IPS DF 4.7 (cell line): Measurements from ENCODE around the gene STK32C.
"Not testable (repeated sequence)": the region's sequence is repeated elsewhere in the genome, so short reads cannot be mapped to it uniquely, and the experiment has no call there.

ENCODE experiments used
- DNase-seq: peaks from one replicate; pipeline ENCODE4 v3.0.0-alpha.2; 2013; ENCODE audit warnings: low spot score; ENCODE audit errors: extremely low read depth

Gene STK32C

DNA sequence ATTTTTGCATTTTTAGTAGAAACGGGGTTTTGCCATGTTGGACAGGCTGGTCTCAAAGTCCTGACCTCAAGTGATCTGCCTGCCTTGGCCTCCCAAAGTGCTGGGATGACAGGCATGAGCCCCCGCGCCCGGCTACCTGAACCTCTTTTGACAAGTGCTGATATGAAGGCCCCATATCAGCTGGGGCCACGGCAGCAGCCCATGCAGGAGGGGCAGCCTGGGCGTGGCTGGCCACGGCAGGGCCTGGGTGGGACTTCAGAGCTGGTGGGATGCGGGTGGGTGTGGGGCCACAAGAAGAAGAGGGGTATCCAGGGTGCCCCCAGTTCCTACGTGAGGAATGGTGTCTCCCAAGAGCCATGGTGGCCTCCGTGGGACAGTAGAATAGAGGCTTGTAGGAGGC lies 31.1 kb upstream of the STK32C start:
- no peak for DNase-seq

- not testable (repeated sequence) for DNase-seq
These were observed 30.1 kb upstream of the STK32C start for GRCh38 chr10:132337854-132338253.

DNA sequence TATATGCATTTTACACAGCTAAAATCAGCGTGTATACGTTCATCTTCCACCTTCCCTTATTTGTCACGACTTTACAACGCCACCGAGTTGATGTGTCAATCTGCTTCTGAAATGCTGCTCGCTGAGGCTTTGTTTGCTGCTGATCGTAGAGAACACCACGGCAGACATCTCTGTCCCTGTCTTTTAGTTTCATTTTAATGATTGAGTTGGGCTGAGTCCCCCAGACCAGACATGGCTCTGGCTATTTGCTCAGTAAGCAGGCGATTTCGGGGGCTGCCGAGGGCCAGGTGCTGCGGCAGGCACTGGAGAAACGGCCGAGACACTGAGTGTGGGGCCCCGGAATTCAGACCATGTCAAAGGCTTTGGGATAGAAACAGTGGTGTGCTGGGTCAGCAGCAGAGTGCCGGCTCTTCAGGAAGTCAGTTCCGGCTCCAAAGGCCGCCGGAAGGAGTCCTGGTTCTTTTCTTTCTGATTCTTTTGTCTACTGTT lies 29.2 kb upstream of the STK32C start:
- DNase-seq: no peak

GRCh38 chr10:132336064-132336746 lies 28.5 kb upstream of the STK32C start:
- DNase-seq: no peak

DNA sequence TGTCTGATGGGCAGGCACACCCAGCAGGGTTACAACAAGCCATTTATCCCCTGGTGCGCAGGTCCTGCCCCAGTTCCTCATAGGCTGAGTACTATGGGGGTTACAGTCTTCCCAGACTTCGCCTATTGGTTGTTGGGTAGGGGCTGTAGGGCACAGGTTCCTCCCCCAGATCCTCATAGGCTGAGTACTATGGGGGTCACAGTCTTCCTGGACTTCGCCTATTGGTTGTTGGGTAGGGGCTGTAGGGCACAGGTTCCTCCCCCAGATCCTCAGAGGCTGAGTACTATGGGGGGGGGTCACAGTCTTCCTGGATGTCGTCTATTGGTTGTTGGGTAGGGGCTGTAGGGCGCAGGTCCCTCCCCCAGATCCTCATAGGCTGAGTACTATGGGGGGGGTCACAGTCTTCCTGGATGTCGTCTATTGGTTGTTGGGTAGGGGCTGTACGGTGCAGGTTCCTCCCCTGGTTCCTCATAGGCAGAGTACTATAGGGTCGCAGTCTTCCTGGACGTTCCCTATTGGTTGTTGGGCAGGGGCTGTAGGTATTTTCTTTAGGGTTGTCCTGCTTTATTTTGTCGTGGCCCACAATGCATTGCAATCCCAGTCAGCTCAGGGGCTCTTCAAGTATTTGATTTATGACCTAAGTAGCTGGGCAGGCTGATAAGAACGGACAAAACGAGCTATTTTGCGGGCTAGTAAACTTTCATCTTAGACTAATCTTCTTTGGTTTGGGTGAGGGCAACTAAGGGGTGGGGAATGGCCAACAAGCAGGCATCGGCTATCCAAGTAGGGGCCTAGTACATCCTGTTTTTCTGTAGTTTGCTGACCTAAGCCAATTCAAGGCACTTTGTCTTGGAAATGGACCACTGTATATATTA lies 27.7 kb upstream of the STK32C start:
- no peak for DNase-seq

- no peak for DNase-seq
These were observed 27.0 kb upstream of the STK32C start for GRCh38 chr10:132334631-132335188.

GRCh38 chr10:132333386-132333785 lies 25.6 kb upstream of the STK32C start:
- DNase-seq: no peak

GRCh38 chr10:132332433-132332754 lies 24.6 kb upstream of the STK32C start:
- DNase-seq: no peak

DNA sequence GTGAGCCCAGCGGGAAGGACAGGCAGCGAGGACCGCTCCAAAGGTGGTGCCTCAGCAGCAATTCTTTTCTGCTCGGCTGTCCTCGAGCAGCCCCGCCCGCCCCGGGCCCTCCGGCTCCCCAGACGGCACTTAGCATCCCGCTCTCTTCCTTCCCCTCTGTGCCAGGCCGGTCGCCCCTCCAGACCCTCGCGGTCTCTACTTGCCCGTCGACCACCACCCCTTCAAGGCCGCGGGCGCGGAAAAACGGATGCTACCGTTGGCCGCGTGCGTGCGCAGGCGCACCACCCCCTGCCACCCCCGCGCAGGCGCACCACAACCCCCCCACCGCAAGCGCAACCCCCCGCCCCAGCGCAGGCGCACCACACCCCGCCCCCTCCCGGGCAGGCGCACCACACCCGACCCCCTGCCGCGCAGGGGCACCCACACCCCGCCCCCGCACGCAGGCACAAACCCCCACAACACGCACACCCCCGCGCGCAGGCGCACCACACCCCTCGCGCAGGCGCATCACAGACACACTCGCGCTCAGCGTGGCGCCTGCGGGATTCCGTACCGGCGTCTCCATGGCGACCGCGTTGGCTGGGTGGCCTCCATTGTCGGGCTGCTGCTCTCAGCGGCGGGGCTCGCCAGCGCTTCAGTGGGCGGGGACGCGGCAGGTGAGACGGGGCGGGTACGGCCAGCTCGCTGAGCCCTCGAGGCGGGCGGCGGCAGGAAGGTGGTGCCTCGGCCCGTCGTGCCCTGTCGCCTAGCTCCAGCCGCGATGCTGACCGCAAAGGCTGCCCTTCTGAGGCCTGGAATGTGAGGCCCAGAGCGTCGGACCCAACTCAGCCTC lies 24.1 kb upstream of the STK32C start, which contains the start of gene LRRC27:
Gene LRRC27, plus strand, starts transcription at position 593 of the 832 bp plus-strand sequence. CDS start 1,332 bp downstream, outside the sequence.
- no peak for DNase-seq

DNA sequence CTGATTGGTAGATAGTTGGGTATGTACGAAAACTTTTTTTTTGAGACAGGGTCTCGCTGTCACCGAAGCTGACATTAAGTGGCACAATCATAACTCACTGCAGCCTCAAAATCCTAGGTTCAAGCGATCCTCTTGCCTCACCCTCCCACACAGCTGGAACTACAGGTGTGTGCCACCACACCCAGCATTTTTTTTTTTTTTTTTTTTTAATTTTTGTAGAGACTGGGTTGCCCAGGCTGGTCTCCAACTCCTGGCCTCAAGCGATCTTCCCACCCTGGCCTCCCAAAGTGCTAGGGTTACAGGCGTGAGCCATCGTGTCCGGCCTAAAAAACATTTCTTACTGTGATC lies 22.7 kb upstream of the STK32C start:
- no peak for DNase-seq

GRCh38 chr10:132329565-132330485 lies 22.1 kb upstream of the STK32C start:
- DNase-seq: no peak

DNA sequence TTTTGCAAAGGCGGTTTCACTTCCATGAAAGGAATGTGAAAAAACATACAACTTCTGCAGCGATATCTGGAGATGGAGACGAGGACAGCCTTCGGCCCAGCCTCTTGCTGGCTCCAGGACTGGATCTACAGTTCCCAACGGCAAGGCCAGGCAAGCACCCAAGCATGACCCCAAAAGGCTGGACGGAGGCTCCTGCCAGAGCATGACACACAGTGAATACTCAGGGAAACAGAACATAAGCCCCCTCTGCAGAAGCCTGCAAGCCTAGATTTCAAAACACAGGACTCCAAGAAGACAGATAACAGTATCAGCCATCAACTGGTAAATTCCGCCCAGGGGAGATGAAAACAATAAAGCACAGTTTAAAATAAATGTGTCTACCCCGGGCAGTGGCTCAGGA lies 21.0 kb upstream of the STK32C start:
- DNase-seq: no peak

DNA sequence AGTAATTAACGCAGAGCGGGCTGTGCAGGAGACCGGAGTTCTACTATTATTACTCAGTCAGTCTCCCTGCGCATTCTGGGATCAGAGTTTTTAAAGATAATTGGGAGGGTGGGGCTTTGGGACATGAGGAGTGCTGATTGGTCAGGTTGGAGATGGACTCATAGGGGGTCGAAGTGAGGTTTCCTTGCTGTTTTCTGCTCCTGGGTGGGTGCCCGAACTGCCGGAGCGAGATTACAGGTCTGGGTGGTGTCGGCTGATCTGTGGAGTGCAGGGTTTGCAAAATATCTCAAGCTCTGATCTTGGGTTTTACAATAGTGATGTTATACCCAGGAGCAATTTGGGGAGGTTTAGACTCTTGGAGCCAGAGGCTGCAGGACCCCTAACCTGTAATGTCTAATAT lies 20.4 kb upstream of the STK32C start:
- DNase-seq: no peak

DNA sequence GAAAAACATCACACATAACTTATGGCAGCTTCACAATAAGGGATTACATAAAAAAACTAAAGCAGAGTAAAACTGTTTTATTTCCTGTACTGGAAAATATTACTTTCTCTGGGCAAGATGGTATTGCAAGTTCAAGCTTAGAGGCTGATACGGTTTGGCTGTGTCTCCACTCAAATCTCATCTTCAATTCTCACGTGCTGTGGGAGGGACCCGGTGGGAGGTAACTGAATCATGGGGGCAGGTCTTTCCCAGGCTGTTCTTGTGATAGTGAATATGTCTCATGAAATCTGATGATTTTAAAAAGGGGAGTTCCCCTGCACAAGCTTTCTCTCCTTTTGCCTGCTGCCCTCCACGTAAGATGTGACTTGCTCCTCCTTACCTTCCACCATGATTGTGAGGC lies 19.2 kb upstream of the STK32C start:
- DNase-seq: no peak

DNA sequence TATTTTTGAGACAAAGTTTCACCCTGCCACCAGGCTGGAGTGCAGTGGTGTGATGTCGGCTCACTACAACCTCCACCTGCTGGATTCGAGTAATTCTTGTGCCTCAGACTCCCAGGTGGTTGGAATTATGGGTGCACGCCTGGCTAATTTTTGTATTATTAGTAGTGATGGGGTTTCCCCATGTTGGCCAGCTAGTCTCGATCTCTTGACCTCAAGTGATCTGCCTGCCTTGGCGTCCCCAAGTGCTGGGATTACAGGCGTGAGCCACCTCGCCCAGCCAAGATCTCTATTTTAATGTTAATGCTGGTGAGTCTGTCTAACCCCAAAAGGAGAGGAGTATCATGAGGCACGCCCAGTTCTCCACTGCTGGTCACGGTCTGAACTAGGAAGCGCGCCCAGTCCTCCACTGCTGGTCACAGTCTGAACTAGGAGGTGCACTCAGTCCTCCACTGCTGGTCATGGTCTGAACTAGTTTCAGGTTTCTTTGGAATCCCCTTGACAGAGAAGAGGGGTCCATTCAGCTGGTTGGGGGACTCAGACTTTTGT lies 18.7 kb upstream of the STK32C start:
- DNase-seq: no peak

DNA sequence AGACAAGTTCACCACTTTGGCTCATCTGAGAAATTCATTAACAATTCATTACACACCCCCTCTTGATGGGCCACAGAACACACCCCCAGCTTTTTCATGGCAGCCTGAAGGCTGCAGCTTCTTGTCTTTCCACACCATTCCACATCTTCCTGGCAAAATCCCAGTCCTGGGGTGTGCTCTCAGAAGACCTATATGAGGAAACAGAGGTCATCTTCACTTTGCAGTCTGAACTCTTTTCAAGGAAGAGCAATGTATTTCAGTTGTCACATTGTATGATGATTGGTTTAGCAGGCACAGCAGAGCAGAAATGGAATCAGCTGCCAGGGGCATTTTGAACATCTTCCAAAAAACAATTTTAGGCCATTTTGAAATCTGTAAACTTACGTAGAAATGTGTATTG lies 16.4 kb upstream of the STK32C start:
- DNase-seq: no peak

- DNase-seq: no peak
These were observed 14.9 kb upstream of the STK32C start for GRCh38 chr10:132322586-132323048.

DNA sequence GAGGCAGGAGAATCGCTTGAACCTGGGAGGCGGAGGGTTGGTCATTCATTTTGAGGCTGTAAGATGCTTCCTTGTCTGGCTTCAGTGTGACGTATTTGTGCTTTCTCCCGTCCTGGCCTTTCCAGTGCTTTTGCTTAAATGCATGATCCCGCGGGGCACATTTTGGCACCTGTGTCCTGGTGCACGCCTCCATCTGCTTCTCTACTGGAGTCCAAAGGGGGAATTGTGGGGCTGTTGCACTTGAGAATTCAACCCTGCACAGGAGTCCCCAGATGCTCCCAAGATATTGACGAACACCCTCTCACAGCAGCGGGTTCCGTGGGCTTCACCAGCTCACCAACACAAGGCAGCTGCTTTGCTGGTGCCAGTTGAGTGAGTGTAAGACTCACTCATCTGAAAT lies 14.0 kb upstream of the STK32C start:
- DNase-seq: no peak

GRCh38 chr10:132320654-132321469 lies 13.1 kb upstream of the STK32C start:
- no peak for DNase-seq
